Aorta (tissue), 5 donors: ENCODE measurements around the gene GLRX3. TPM values are rescaled to one million over a fixed set of nuclear protein-coding genes. Genes with fewer than 3 reads are reported as not detected.
A peak's percentile ranks its signal among the peaks of the same experiment; 100 is the strongest.
"Not testable (repeated sequence)": the region's sequence is repeated elsewhere in the genome, so short reads cannot be mapped to it uniquely, and the experiment has no call there.

Source experiments
- ATAC-seq: fragments of 200-7000 bp; cut with Tn5 transposase; one replicate; pipeline ENCODE4 v1.9.1; 2022; ENCODE audit warnings: moderate library complexity; ENCODE audit not compliant: low FRiP score
- DNase-seq, 2 donors: peaks; one replicate each; pipeline ENCODE4 v3.0.0-alpha.2; 2020
- H3K27ac ChIP-seq, 2 donors: one replicate each; pipeline ENCODE4 v1.5.1; 2013; ENCODE audit warnings: low read length in 2 of 2, mild to moderate bottlenecking in 2 of 2, moderate library complexity in 2 of 2, control low read depth in 1 of 2, inconsistent platforms in 1 of 2, low read depth in 1 of 2
- H3K27me3 ChIP-seq, 2 donors: one replicate each; pipeline ENCODE4 v1.6.1; 2013; ENCODE audit warnings: control low read depth in 1 of 2, low read length in 1 of 2, mild to moderate bottlenecking in 1 of 2, moderate library complexity in 1 of 2; ENCODE audit not compliant: insufficient read depth in 2 of 2, control insufficient read depth in 1 of 2
- H3K36me3 ChIP-seq, 2 donors: one replicate each; pipeline ENCODE4 v1.6.1; 2013; ENCODE audit warnings: control low read depth in 1 of 2, low read length in 1 of 2, mild to moderate bottlenecking in 1 of 2; ENCODE audit not compliant: insufficient read depth in 2 of 2, control insufficient read depth in 1 of 2
- H3K4me1 ChIP-seq, 2 donors: one replicate each; pipeline ENCODE4 v1.6.1; 2013; ENCODE audit warnings: low read length in 2 of 2, control low read depth in 1 of 2, mild to moderate bottlenecking in 1 of 2, moderate library complexity in 1 of 2; ENCODE audit not compliant: insufficient read depth in 2 of 2, control insufficient read depth in 1 of 2
- H3K4me3 ChIP-seq, 2 donors: one replicate each; pipeline ENCODE4 v1.5.1; 2013; ENCODE audit warnings: low read length in 2 of 2, control low read depth in 1 of 2, mild to moderate bottlenecking in 1 of 2
- H3K9me3 ChIP-seq: one replicate; pipeline ENCODE4 v1.6.1; 2013; ENCODE audit warnings: mild to moderate bottlenecking, low read length; ENCODE audit not compliant: control insufficient read depth
- WGBS, 2 donors: extraction: QIAGEN DNeasy Blood & Tissue Kit; methylation state at CpG; one replicate each; pipeline ENCODE4 v1.1.7; 2013; 5-methylcytosine and 5-hydroxymethylcytosine counted together
- intact Hi-C, 2 donors: fragments of 100-400 bp; cut with DNase I; formaldehyde crosslinking; loops; one replicate each; pipeline versions ENCODE4 v1.14.2 to v1.15.0; 2022
- polyA plus RNA-seq, 2 donors: library from polyadenylated mRNA; stranded (reverse); fragments of 200-250 nt; gene quantifications; one replicate each; pipeline ENCODE4 v1.2.3, GENCODE V29; 2013
- total RNA-seq, 2 donors: library from RNA; stranded (reverse); fragmentation: NEBNext Ultra II Directional; extraction: Animal tissue kit (Norgen Biotek cat#: 25700); gene quantifications; one replicate each; pipeline ENCODE4 v1.2.1, GENCODE V29; 2021
- donor health status: healthy with polysubstance abuse.
- donor health status: Bipolar disorder and iron deficiency.
- donor health status: DM: no; HTN: no; CAD: no.
- donor health status: DM: no; HTN: no; CAD: no.
- donor health status: DM: yes; HTN: yes; CAD: no.

GLRX3 gene
- total and polyA plus RNA-seq, 4 donors = 47.1 to 95.3 (median 54.1) TPM

- no peaks in the 10 kb centered on the region for H3K27me3 ChIP-seq
- peak within 1 kb of the TSS in 1 of 2 donors; percentile 90 for H3K27ac ChIP-seq
- H3K9me3 ChIP-seq = no peaks in the 10 kb centered on the region
- H3K4me1 ChIP-seq = peaks cover 0 to 4% of the 10 kb centered on the region in 2 donors
- WGBS, 2 donors = 0% methylated on average over 55 to 71 of the region's 71 CpGs
- H3K4me3 ChIP-seq = peak within 1 kb of the TSS; percentile 55 to 60
- ATAC-seq (peak; percentile 99), DNase-seq (peak; percentile 99)
- intact Hi-C loops = loop anchor here (1.0 to 5.0 kb wide), 2 partner anchors 26 to 148 kb away; partner anchors contain the start of genes GLRX3 (in 2 of the 2) and EBF3 (in 1 of the 2)
- no peaks in the 10 kb centered on the region for H3K36me3 ChIP-seq
Measured at GRCh38 chr10:130110246-130111112, 25.7 kb upstream of the GLRX3 start, which contains the start of gene C10orf143. Gene C10orf143 (minus strand): TSS chr10:130110830. CDS start chr10:130110772, 58 bp downstream.

GRCh38 chr10:130111113-130111851 is 24.9 kb upstream of the GLRX3 start:
- peak; percentile 96 for ATAC-seq
- H3K4me1 ChIP-seq = peaks cover 0 to 4% of the 10 kb centered on the region in 2 donors
- intact Hi-C loops = loop anchor here (1.0 to 5.0 kb wide), 2 partner anchors 25 to 149 kb away; partner anchors contain the start of genes GLRX3 (in 2 of the 2) and EBF3 (in 1 of the 2)
- no peaks in the 10 kb centered on the region for H3K9me3 ChIP-seq
- WGBS, 2 donors = 0% methylated on average over 48 to 49 of the region's 49 CpGs
- peak overlapping the region in 1 of 2 donors; percentile 50 for H3K27ac ChIP-seq
- peak overlapping the region; percentile 42 to 55 for H3K4me3 ChIP-seq
- peak; percentile 97 to 98 for DNase-seq
- no peaks in the 10 kb centered on the region for H3K27me3 ChIP-seq
- H3K36me3 ChIP-seq = no peaks in the 10 kb centered on the region

GRCh38 chr10:130111852-130112180 is 24.4 kb upstream of the GLRX3 start:
- intact Hi-C loops = loop anchor here (1.0 to 5.0 kb wide), 2 partner anchors 24 to 150 kb away; partner anchors contain the start of genes GLRX3 (in 2 of the 2) and EBF3 (in 1 of the 2)
- no peaks in the 10 kb centered on the region for H3K27me3 ChIP-seq
- no peaks in the 10 kb centered on the region for H3K9me3 ChIP-seq
- H3K4me3 ChIP-seq = peak overlapping the region; percentile 16 to 55
- peaks cover 0 to 4% of the 10 kb centered on the region in 2 donors for H3K4me1 ChIP-seq
- H3K36me3 ChIP-seq = no peaks in the 10 kb centered on the region
- ATAC-seq (no peak), DNase-seq (no peak)
- H3K27ac ChIP-seq = peak overlapping the region in 1 of 2 donors; percentile 50
- WGBS, 2 donors = 76 to 77% methylated on average over 6 of the region's 6 CpGs

GRCh38 chr10:130112821-130113220 is 23.4 kb upstream of the GLRX3 start:
- Histone ChIP-seq H3K27ac (no peak overlapping the region), H3K36me3 (no peaks in the 10 kb centered on the region), H3K4me3 (no peak overlapping the region), H3K4me1 (peaks cover 0 to 4% of the 10 kb centered on the region in 2 donors), H3K27me3 (no peaks in the 10 kb centered on the region), H3K9me3 (no peaks in the 10 kb centered on the region)
- ATAC-seq (no peak), DNase-seq (no peak)
- 95 to 99% methylated on average over 3 of the region's 3 CpGs for WGBS, 2 donors
- intact Hi-C loops = loop anchor here in 1 of 2 donors (5.0 kb wide), 1 partner anchor 151 kb away; the partner anchor contains the start of gene EBF3

- ATAC-seq, H3K9me3 ChIP-seq, DNase-seq, H3K36me3 ChIP-seq, H3K4me3 ChIP-seq, H3K27me3 ChIP-seq, H3K4me1 ChIP-seq, H3K27ac ChIP-seq, intact Hi-C loops: not testable (repeated sequence)
- 98 to 100% methylated on average over 4 of the region's 4 CpGs for WGBS, 2 donors
Measured at GRCh38 chr10:130116942-130117341, 19.2 kb upstream of the GLRX3 start.

- DNase-seq, H3K4me1 ChIP-seq, H3K4me3 ChIP-seq, H3K36me3 ChIP-seq, intact Hi-C loops, H3K9me3 ChIP-seq, ATAC-seq, H3K27me3 ChIP-seq, H3K27ac ChIP-seq: not testable (repeated sequence)
- 48 to 54% methylated on average over 5 to 6 of the region's 6 CpGs for WGBS, 2 donors
Measured at GRCh38 chr10:130117535-130117934, 18.7 kb upstream of the GLRX3 start.

GRCh38 chr10:130121486-130122079 is 14.6 kb upstream of the GLRX3 start:
- H3K36me3 ChIP-seq = no peaks in the 10 kb centered on the region
- DNase-seq (no peak), ATAC-seq (no peak)
- WGBS, 2 donors = 56 to 63% methylated on average over 13 of the region's 13 CpGs
- H3K4me3 ChIP-seq = no peak overlapping the region
- H3K27me3 ChIP-seq = no peaks in the 10 kb centered on the region
- H3K9me3 ChIP-seq = no peaks in the 10 kb centered on the region
- intact Hi-C loops = no loop called here
- no peaks in the 10 kb centered on the region for H3K4me1 ChIP-seq
- no peak overlapping the region for H3K27ac ChIP-seq

GRCh38 chr10:130127364-130128061 is 8.7 kb upstream of the GLRX3 start:
- Histone ChIP-seq H3K36me3 (no peaks in the 10 kb centered on the region), H3K27ac (no peak overlapping the region), H3K4me1 (no peaks in the 10 kb centered on the region), H3K27me3 (no peaks in the 10 kb centered on the region), H3K4me3 (no peak overlapping the region), H3K9me3 (no peaks in the 10 kb centered on the region)
- DNase-seq = peak in 1 of 2 donors; percentile 82
- ATAC-seq = peak; percentile 77
- intact Hi-C loops = no loop called here
- 6 to 7% methylated on average over 10 of the region's 10 CpGs for WGBS, 2 donors
